ENCODE measurements around the gene HEPHL1.
"Not testable (repeated sequence)": the region's sequence is repeated elsewhere in the genome, so short reads cannot be mapped to it uniquely, and the experiment has no call there.

HEPHL1 gene, protein sequence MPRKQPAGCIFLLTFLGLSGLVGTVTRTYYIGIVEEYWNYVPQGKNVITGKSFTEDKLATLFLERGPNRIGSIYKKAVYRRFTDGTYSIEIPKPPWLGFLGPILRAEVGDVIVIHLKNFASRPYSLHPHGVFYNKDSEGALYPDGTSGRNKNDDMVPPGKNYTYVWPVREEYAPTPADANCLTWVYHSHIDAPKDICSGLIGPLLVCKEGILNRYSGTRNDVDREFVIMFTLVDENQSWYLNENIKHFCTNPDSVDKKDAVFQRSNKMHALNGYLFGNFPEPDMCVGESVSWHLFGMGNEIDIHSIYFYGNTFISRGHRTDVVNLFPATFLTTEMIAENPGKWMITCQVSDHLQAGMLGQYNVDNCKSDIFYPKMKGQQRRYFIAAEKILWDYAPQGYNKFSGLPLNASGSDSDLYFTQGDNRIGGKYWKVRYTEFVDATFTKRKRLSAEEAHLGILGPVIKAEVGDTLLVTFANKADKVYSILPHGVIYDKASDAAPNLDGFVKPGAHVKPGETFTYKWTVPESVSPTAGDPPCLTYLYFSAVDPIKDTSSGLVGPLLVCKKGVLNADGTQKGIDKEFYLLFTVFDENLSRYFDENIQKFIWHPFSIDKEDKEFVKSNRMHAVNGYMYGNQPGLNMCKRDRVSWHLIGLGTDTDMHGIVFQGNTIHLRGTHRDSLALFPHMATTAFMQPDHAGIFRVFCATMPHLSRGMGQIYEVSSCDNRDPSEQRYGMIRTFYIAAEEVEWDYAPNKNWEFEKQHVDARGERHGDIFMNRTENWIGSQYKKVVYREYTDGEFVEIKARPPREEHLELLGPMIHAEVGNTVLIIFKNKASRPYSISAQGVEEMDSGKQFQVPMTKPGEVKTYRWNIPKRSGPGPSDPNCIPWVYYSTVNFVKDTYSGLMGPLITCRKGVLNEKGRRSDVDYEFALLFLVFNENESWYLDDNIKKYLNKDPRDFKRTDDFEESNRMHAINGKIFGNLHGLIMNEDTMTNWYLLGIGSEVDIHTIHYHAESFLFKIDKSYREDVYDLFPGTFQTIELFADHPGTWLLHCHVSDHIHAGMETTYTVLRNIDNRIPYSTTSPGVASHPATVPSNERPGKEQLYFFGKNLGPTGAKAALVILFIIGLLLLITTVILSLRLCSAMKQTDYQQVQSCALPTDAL

DNA sequence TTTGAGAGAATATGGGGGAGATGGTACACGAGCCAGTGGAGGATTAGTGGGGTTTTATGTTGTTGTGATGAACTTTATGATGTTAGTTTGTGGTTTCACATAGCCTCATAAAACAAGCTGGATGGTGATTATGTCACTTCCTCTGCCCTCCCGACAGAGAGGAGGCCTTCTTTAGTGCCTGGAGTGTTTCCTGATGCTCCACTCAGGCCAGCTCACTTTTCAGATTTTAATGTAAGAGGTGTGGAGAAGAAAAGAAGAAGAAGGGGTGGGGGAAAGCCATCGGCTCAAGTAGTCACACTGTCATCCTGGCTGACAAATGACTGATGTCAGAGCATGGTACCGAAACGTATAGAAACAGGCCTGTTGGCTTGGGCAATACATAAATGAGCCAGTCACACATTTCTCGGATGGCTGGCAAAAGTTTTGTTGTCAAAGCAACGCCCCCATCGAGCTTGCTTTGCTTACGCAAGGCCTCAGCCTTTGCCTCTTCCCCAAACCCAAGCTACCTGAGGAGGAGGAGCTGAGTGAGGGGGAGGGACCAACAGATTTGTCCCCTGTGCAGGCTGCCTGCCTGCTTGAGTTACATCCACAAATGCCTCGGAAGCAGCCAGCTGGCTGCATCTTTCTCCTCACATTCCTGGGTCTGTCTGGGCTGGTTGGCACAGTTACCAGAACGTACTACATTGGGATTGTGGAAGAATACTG lies at the start of gene HEPHL1:
Gene HEPHL1, plus strand, starts transcription at position 578 of the 705 bp plus-strand sequence. Its CDS starts 15 bp downstream, at position 593.
- no peak for DNase-seq

DNA sequence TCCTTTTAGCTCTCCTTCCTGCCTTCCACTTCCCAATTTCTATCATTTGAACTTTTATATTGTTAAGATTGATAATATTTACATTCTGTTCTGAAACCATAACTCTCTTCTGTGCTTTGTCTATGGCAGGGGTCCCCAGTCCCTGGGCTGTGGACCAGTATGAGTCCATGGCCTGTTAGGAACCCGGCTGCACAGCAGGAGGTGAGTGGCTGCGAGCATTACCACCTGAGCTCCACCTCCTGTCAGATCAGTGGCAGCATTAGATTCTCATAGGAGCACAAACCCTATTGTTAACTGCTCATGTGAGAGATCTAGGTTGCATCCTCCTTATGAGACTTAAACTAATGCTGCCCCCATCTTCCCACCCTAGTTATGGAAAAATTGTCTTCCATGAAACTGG lies 48.4 kb upstream of the HEPHL1 start:
- DNase-seq = no peak

DNA sequence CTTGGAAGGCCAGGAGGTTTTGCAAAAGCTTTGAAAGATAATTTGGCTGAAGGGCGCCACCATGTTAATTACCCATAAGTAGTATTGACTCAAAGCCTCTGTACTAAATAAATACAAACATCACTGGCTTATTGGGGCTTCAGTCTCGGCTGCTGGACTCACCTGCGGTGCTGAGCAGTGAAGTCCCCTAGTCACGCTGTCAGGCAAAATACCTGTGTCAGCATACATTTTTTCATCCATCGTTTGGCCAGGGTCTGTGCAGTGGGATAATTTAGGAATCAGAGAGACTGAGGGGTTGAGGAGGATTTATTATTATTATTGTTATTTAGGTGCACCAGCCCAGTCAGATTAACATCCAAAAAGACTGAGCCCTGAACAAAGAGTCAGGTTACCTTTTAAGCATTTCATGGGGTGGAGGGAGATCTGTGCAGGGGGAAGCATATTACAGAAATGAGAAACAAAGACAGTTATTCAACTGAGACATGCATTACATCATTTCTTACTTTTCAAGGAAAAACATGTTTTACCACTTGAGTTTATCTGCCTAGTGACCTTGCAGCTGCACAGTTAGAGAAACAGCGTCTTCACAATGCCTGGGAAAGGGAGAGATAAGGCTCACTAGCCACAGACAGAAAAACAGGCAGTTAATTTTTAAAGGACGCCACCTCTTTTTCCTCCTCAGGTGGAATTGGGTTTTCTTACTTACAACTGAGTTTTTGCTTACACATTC lies 47.7 kb upstream of the HEPHL1 start:
- DNase-seq = not testable (repeated sequence)

DNA sequence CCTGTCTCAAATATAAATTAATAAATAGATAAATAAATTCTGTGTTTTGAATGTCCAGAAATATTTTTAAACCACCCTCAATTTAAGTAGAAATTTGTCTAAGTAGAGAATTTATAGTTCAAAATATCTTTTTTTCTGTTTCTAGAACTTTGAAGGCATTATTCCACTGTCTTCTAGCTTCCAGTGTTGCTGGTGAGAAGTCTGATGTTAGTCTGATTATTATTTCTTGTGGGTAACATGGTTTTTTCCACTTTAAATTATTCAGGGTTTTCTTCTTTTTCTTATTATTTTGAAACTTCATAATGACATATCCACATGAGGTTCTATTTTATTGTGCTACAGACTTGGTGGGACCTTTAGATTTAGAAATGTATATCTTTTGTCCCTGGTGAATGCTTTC lies 46.4 kb upstream of the HEPHL1 start:
- no peak for DNase-seq

DNA sequence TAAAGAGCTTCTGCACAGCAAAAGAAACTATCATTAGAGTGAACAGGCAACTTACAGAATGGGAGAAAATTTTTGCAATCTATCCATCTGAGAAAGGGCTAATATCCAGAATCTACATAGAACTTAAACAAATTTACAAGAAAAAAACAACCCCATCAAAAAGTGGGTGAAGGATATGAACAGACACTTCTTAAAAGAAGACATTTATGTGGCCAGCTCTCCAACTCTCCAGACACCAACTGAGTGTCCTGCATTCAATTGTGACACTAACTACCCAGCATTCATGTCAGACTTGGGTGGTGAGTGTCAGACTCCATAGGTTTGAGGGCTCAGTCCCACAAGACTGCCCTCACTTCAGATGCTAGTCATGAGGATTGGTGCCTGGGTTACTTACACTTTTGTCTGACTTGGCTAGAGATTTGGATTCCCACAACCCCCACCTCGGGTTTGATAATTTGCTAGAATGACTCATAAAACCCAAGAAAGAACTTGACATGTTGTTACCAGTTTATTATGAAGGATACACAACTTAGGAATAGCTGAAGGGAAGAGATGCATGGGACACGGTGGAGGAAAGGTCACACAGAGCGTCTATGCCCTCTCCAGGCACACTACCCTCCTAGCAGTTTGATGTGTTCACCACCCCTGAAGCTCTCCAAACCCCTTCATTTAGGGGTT lies 44.4 kb upstream of the HEPHL1 start:
- not testable (repeated sequence) for DNase-seq

DNA sequence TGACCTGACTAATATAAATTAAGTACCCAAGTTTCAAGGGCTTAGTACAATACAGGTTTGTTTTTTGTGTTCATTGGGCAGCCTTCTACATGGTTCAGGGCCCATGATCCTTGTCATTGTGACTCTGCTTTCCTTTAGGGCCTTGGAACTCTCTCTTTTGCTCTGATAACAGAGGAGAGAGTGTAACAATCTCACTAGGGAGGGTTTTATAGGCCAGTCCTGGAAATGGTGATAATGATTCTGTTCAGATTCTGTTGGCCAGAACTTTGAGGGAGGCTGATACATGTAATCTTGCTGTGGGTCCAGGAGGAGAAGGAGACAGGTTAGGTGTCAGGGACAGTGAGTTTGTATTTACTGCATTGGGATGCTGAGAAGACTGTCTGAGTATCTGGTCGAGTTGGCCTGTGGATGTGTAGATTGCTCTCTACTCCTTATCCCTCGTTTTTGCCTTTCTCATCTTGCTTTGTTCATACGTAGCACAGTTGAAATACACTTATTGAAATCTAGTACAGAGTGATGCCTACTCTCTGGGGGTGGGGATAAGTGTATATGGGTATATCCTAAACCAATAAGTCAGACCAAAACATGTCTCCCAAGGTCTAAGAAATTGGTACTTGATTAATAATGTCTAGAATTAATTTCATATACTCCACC lies 37.5 kb upstream of the HEPHL1 start:
- DNase-seq = no peak

DNA sequence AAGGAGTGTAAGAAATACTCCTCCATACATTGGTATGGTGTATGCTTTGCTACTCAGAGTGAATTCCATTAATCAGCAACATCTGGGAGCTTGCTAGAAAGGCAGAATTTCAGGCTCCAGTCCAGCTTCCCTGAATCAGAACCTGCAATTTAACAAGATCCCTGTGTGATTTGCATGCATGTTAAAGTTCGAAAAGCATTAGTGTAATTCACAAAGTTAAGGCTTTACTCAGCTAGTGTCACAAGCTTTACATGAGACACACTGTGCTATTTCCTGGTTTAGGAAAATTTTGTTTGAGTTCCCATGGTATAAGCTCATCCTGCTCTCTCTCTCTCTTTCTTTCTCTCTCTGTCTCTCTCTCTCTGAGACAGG lies 37.0 kb upstream of the HEPHL1 start:
- no peak for DNase-seq

DNA sequence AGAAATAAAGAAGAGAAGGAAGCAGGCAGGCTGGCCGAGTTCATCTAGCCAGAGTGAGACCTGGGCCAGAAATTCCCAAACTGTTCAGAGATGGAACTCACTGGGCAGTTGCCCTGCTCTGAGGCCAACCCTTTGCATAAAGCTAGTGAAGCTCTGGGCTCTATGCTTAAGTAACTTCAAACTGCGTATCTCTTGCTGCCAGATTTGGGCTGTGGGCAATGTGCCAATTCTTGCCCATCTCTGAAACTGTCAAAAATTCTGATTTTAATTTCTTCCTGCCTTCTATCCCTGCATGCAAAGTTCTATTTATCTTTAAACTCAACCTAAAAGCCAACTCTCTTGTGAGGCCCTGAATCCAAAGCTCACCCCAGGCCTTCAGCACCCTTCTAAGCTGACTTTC lies 36.2 kb upstream of the HEPHL1 start:
- no peak for DNase-seq

DNA sequence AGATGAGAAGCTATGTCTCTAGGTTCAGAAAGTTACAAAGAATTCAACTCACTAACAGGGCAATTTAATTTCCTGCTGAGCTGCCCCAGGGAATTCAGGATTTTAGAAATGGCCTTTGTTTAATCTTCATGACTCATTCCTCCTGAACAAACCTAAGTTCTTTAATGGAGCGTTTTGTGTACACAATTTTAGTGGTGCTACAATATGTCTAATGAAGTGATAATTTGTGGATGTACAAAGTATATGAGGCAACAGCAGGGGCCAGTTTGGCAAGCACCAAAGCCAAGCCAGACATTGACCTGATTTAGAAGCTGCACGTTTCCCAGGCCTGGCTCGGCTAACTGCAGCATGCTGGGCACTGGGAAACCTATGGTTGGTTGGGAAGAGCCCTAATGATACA lies 34.4 kb upstream of the HEPHL1 start:
- DNase-seq = no peak

DNA sequence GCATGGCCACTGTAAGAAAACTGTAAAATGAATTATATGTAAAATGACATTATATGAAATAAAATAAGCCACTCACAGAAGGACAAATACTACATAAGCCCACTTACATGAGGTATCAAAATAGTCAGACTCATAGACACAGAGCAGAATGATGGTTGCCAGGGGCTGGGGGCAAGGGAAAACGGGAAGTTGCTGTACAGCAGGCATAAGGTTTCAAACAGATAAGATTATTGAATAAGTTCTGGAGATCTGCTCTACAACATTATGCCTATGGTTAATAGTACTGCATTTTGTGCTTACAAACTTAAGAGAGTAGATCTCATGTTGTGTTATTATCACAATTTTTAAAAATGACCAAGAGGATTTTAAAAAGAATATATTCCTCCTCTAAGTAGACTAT lies 32.7 kb upstream of the HEPHL1 start:
- no peak for DNase-seq

DNA sequence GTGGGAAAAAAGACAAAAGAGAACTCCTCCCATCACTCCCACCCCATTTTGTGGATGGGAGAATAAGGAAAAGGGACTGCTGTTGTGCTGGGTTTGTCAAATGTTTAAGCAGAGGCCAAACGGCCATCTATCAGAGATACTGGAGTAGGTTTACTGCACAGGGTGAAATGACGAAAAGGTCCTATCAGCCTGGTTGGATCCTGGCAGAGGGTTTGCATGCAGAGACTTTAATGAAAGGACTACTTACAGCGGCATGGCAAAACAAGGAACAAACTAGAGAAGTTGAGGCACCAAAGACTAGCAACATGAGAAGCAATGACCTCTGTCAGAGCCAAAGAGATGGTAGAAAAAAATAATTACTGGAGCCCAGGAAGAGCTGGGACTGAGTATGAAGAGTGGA lies 32.2 kb upstream of the HEPHL1 start:
- no peak for DNase-seq

DNA sequence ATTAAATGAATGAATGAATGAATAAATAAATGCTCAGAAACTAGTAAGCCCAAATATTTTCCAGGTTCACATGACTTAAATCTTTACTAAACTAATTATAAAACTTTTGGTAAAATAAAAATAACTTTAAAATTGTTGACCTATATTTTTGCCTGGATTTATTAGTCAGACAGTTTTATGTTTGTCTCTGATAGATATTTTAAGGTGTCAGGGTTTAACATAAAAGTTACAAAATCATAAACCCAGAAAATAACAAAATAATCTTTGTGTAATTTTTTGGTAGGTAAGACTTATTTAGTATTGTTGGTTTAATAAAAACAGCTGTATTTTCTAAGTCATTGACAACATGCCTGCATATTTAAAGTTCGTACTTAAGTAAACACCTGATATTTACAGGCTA lies 27.4 kb upstream of the HEPHL1 start:
- DNase-seq = no peak

DNA sequence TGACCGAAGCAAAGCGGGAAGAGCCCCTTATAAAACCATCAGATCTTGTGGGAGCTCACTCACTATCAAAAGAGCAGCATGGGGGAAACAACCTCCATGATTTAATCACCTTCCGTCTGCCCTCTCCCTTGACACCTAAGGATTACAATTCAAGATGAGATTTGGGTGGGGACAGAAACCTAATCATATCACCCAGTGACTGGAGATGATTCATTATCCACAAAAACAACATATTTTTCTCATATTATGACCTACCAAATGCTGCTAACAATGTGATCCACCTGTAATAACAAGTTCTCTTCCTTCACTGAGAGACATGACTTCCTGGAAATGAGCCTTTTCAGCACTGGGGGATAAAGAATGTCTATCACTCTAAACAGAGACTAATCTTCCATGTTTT lies 23.4 kb upstream of the HEPHL1 start:
- DNase-seq = no peak

DNA sequence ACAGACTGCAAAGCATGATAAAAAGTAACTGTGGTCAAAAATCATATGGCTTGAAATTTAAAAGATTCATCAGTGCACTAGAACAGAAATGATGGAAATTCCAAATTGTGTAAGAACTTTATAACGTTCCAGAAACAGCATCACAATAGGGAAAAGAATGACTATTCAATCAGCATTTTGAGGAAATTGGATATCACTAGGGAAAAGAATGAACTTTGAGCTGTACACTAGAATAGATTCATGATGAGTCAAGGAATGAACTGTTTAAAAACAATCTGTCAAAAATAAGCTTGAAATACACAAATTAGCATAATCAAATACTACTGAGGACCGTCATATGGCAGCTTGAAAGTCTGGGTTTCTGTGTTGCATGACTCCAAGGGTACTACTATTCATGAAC lies 20.5 kb upstream of the HEPHL1 start:
- DNase-seq = no peak

DNA sequence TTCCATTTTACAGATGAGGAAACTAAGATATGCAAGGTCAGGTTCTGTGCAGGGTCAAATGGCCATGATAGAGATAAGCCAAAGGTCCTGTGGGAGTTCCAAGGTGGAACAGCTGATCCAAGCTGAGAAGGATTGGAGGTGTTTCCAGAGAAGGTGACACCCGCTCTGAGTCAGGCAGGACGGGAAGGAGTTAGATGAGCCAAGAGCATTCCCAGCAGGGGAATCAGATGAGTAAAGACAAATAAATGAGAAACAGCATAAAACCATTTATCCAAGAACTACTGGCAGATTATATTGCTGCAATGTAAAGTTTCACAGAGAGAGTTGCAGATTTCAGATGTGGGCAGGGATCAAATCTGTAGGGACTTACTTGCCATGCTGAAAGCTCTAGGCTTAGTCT lies 18.9 kb upstream of the HEPHL1 start:
- DNase-seq = no peak

DNA sequence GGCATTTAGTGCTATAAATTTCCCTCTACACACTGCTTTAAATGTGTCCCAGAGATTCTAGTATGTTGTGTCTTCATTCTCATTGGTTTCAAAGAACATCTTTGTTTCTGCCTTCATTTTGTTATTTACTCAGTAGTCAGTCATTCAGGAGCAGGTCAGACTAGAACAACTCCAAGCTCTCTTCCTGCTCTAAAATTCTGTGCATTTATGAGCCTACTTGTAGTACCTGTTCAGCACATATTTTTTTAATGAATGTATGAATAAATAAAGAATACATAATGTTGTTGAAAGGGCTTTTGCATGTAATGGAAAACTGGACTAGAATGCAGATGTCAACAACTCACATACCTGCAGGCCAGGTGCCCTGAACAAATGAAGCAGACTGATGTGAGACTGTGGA lies 13.7 kb upstream of the HEPHL1 start:
- DNase-seq = no peak

DNA sequence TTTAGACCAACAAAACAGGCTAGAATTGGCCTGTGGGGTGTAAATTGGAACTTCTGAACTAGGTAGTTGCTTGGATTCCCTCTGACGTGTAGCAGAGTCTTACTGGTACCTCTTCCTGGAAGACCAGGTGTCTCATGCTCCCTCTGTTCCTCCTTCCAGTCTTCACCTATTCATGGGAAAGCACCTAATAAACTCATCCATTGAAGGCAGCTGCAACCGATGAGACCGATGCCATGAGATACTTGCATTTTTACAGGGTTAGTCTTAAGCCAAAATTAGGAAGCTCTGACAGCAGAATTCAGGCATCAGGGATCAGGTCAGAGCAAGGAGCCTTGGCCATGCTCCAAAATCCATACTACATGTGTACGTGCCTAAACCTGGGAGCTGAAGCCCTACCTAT lies 13.2 kb upstream of the HEPHL1 start:
- no peak for DNase-seq

DNA sequence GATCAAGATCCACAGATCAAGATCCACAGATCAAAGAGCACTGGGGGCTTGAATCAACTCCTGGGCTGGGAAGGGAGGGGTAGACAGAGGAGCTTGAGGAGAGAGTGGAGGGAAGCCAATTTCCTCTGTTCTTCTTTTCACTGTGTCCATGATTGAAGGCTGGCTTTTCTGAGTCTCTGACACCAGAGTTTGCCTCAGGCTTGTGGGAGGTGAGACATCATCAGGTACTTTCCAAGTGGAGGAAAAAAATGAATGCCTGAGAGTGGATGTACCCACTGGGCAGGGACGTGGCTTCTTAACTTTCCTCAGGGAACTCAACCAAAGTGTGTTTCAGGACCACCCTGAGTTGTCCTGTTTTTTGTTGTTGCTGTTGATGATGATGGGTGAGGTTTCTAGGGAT lies 11.0 kb upstream of the HEPHL1 start:
- no peak for DNase-seq

DNA sequence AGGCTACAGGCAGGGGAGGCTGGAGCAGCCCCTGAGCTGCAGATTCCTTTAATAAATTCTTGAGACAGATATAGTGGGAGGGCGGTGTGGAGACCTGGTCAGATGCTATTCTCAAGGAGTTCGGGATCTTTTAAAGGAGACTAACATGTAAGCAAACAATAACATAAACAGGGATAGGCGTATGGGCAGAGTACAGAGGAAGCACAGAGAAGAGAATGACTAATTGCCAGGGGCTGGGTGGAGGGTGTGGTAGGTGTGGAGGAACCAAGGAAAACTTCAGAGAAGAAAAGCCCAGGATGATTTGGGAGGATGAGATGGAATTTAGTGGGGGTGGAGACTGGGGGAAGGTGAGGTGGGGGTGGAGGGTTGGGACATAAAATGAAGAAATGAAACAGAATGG lies 9.7 kb upstream of the HEPHL1 start:
- no peak for DNase-seq

DNA sequence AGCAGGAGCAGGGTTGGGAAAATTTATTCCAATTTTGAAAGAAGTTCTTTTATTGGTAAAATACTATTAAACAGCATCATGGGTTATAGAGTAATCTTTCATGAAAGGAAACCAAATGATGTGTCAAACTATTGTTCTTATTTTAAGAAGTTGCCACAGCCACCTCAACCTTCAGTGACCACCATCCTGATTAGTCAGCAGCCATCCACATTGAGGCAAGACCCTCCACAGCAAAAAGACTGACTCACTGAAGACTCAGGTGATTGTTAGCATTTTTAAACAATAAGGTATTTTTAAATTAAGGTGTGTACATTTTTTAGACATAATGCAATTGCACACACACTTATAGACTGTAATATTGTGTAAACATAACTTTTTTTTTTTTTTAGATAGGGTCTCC lies 3.7 kb upstream of the HEPHL1 start:
- no peak for DNase-seq

DNA sequence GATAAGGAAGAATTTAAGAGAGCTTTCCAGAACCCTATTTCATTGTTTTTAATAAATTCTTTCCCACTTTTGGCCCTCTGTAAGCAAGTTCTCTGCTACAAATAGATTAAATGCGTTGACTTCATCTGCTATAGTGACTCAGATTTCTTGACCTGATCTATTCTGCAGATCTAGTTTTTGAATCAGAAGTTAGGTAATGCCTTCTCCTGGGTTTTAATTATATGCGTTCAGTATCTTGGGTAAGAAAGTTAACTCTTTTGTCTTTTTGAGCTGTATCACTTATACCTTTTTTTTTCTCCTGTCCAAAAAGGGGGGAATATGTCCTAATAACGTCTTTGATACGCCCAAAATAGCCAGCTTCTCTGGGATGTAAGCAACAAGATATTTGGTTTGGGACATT lies 2.4 kb upstream of the HEPHL1 start:
- DNase-seq = no peak

Measured in NCI-H1048 (cell line).